GM12878 (cell line): ENCODE data around the gene NTN1. TPM values are rescaled to one million over a fixed set of nuclear protein-coding genes. Genes with fewer than 3 reads are reported as not detected.

Source experiments
- ATAC-seq: fragments of 200-7000 bp; cut with Tn5 transposase; 3 replicates; pipeline ENCODE4 v1.9.1; 2020; ENCODE audit warnings: mild to moderate bottlenecking, moderate library complexity
- BruUV-seq: library from RNA; stranded (reverse); fragments of 400-500 nt; replicated peaks from 2 replicates; lab custom pipeline; 2021; lab: Mats Ljungman, UMichigan
- CTCF ChIA-PET: fragments of 300-600 bp; sonication (Branson Sonifier 250); formaldehyde crosslinking; extraction: SDS; loops from one replicate; lab custom pipeline; 2021; ENCODE audit warnings: inconsistent platforms; lab: Yijun Ruan, JAX
- POLR2A ChIA-PET: fragments of 350-600 bp; formaldehyde crosslinking; extraction: SDS; loops from one replicate; lab custom pipeline; 2021; ENCODE audit warnings: inconsistent platforms; lab: Charles Lee
- RAD21 ChIA-PET: fragments of 300-600 bp; sonication (Branson Sonifier 250); formaldehyde crosslinking; loops from one replicate; lab custom pipeline; 2023; ENCODE audit warnings: antibody characterized with exemption; ENCODE audit not compliant: unreplicated experiment; lab: Charles Lee
- SMC1A ChIA-PET: fragments of 300-600 bp; sonication (Branson Sonifier 250); formaldehyde crosslinking; loops from one replicate; lab custom pipeline; 2023; ENCODE audit not compliant: unreplicated experiment, uncharacterized antibody; lab: Charles Lee
- DNase-seq: peaks from one replicate; pipeline ENCODE4 v3.0.0-alpha.2; 2011; ENCODE audit warnings: low read depth, low spot score
- FAIRE-seq: peaks from 3 replicates; lab custom pipeline; 2011; peaks lifted over from hg19 to GRCh38; lab: Jason Lieb, UNC
- H2AFZ ChIP-seq: 2 replicates; pipeline ENCODE4 v1.6.0; 2011; ENCODE audit warnings: low read depth, low read length, control low read depth; ENCODE audit not compliant: control insufficient read depth
- H3K27ac ChIP-seq: 2 replicates; pipeline ENCODE4 v1.5.1; 2011; ENCODE audit warnings: control low read depth; ENCODE audit not compliant: control insufficient read depth, insufficient read depth
- H3K27me3 ChIP-seq, 2 experiments: replicated peaks in 1 of 2; 2 replicates each; pipeline versions ENCODE4 v1.6.0 to v1.6.1; 2011; ENCODE audit warnings: low read length in 1 of 2; ENCODE audit not compliant: control insufficient read depth in 2 of 2, insufficient read depth in 2 of 2
- H3K36me3 ChIP-seq, 2 experiments: 2 replicates each; pipeline ENCODE4 v1.5.1; 2011; ENCODE audit warnings: low read length in 1 of 2; ENCODE audit not compliant: control insufficient read depth in 2 of 2, insufficient read depth in 2 of 2
- H3K4me1 ChIP-seq: 2 replicates; pipeline ENCODE4 v1.6.1; 2011; ENCODE audit warnings: mild to moderate bottlenecking, low read length, moderate library complexity, mixed read lengths; ENCODE audit not compliant: control insufficient read depth, insufficient read depth
- H3K4me2 ChIP-seq: 2 replicates; pipeline ENCODE4 v1.6.0; 2011; ENCODE audit warnings: control low read depth; ENCODE audit not compliant: control insufficient read depth, insufficient read depth
- H3K4me3 ChIP-seq: fragments of 200-600 bp; sonication (generic); 2 replicates; pipeline ENCODE4 v1.5.1; 2016
- H3K79me2 ChIP-seq: 2 replicates; pipeline ENCODE4 v1.6.0; 2011; ENCODE audit warnings: low read length; ENCODE audit not compliant: control insufficient read depth, insufficient read depth
- H3K9ac ChIP-seq: 2 replicates; pipeline ENCODE4 v1.8.0; 2011; ENCODE audit warnings: low read length, control low read depth, mixed read lengths; ENCODE audit not compliant: control insufficient read depth, insufficient read depth
- H3K9me3 ChIP-seq: replicated peaks from 3 replicates; pipeline ENCODE4 v1.5.1; 2011; ENCODE audit warnings: mild to moderate bottlenecking, low read length; ENCODE audit not compliant: control insufficient read depth, insufficient read depth
- H4K20me1 ChIP-seq: 2 replicates; pipeline ENCODE4 v1.6.0; 2011; ENCODE audit not compliant: control insufficient read depth, insufficient read depth
- ASH2L ChIP-seq: fragments of 300-600, 200-600 bp; sonication (generic); IDR thresholded peaks from 2 replicates; pipeline ENCODE4 v1.6.1; 2017; ENCODE audit warnings: low read depth, mild to moderate bottlenecking, borderline replicate concordance
- CTCF ChIP-seq, 3 experiments: IDR thresholded peaks in 2 of 3; conservative IDR thresholded peaks in 1 of 3; 2 replicates each; pipeline ENCODE4 v1.5.1; 2011; ENCODE audit warnings: low read depth in 3 of 3, low read length in 3 of 3, mild to moderate bottlenecking in 3 of 3, control low read depth in 2 of 3, moderate library complexity in 2 of 3, inconsistent platforms in 1 of 3, mixed read lengths in 1 of 3; ENCODE audit not compliant: control insufficient read depth in 2 of 3, insufficient read depth in 1 of 3; ENCODE audit errors: extremely low read depth in 1 of 3
- EGR1 ChIP-seq, 2 experiments: IDR thresholded peaks; 1 replicate in 1 of 2; 2 replicates in 1 of 2; pipeline ENCODE4 v1.6.1; 2011 to 2012; ENCODE audit warnings: low read depth in 2 of 2, low read length in 2 of 2, borderline replicate concordance in 1 of 2, mild to moderate bottlenecking in 1 of 2, moderate library complexity in 1 of 2
- ESRRA ChIP-seq: IDR thresholded peaks from 2 replicates; pipeline ENCODE4 v1.6.1; 2012; ENCODE audit warnings: mild to moderate bottlenecking, low read length, improper control_type of control experiment
- FOXK2 ChIP-seq: fragments of 450-650 bp; IDR thresholded peaks from 2 replicates; pipeline ENCODE4 v1.6.1; 2017; ENCODE audit warnings: mild to moderate bottlenecking, moderate library complexity
- MXI1 ChIP-seq: fragments of 150-350 bp; IDR thresholded peaks from 2 replicates; pipeline ENCODE4 v1.6.1; 2011; ENCODE audit warnings: low read depth, mild to moderate bottlenecking, inconsistent platforms, low read length, improper control_type of control experiment
- MYB ChIP-seq: fragments of 150-350 bp; IDR thresholded peaks from 2 replicates; pipeline ENCODE4 v1.6.1; 2014; ENCODE audit warnings: mild to moderate bottlenecking, low read depth, low read length, borderline replicate concordance
- NBN ChIP-seq: fragments of 450-650 bp; IDR thresholded peaks from 2 replicates; pipeline ENCODE4 v1.6.1; 2016
- NR2F1 ChIP-seq: fragments of 450-650 bp; conservative IDR thresholded peaks from 2 replicates; pipeline ENCODE4 v1.6.1; 2017; ENCODE audit warnings: mild to moderate bottlenecking
- NRF1 ChIP-seq: conservative IDR thresholded peaks from 2 replicates; pipeline ENCODE4 v1.6.1; 2011; ENCODE audit warnings: mild to moderate bottlenecking, low read depth, low read length, improper control_type of control experiment
- RB1 ChIP-seq: fragments of 450-650 bp; formaldehyde crosslinking; IDR thresholded peaks from 2 replicates; pipeline ENCODE4 v1.6.1; 2017; ENCODE audit warnings: mild to moderate bottlenecking, borderline replicate concordance
- SRF ChIP-seq, 2 experiments: IDR thresholded peaks; 2 replicates each; pipeline ENCODE4 v1.6.1; 2011; ENCODE audit warnings: low read depth in 2 of 2, low read length in 2 of 2, mild to moderate bottlenecking in 1 of 2, moderate library complexity in 1 of 2
- TCF12 ChIP-seq: IDR thresholded peaks from 2 replicates; pipeline ENCODE4 v1.6.1; 2011; ENCODE audit warnings: low read depth, mild to moderate bottlenecking, low read length
- ZZZ3 ChIP-seq: IDR thresholded peaks from 2 replicates; pipeline ENCODE4 v1.6.1; 2011; ENCODE audit warnings: low read depth; ENCODE audit not compliant: control insufficient read depth, insufficient read length
- WGBS: methylation state at CpG from one replicate; pipeline ENCODE4 v1.1.6; 2016; ENCODE audit warnings: low lambda C conversion rate; ENCODE audit not compliant: insufficient replicate concordance, insufficient coverage; ENCODE audit errors: missing lambda C conversion rate; 5-methylcytosine and 5-hydroxymethylcytosine counted together
- in situ Hi-C: fragments of 300-500 bp; cut with MboI; formaldehyde crosslinking; loops from 9 replicates; pipeline ENCODE4 v1.14.3; 2018; ENCODE audit warnings: mixed read lengths
- intact Hi-C: fragments of 100-400 bp; cut with micrococcal nuclease; formaldehyde crosslinking; loops from one replicate; pipeline ENCODE4 v1.14.2; 2022; ENCODE audit not compliant: unreplicated experiment
- polyA plus RNA-seq, 11 experiments: library from polyadenylated mRNA; depleted of rRNA in 4 of 11; unstranded in 6 of 11; stranded (reverse) in 5 of 11; fragments of >200 nt; fragmentation: Nextera tagmentation in 4 of 11; fragmentation: Illumina TruSeq in 1 of 11; extraction: Ambion mirVana in 4 of 11; extraction: Trizol in 1 of 11; gene quantifications; 1 replicate in 1 of 11; 2 replicates in 10 of 11; pipeline versions ENCODE4 v1.2.1 to v1.2.3, GENCODE V29; 2011 to 2016; ENCODE audit warnings: inconsistent platforms in 2 of 11, missing spikeins in 2 of 11, low read depth in 1 of 11
- total RNA-seq, 4 experiments: library from RNA; depleted of rRNA in 3 of 4; stranded (reverse); fragments of >200 nt in 3 of 4; fragmentation: Illumina TruSeq in 1 of 4; extraction: Trizol in 1 of 4; gene quantifications; 2 replicates each; pipeline versions ENCODE4 v1.2.1 to v1.2.3, GENCODE V29; 2013 to 2021

The NTN1 gene
- total and polyA plus RNA-seq, 10 of the 15 experiments (the other 5 are each of a cell fraction or from before 2014, with no cell fraction given), result 0.02 to 0.89 (median 0.35) TPM

- DNase-seq (no peak), FAIRE-seq (no peak), ATAC-seq (no peak)
- SMC1A ChIA-PET, result interaction anchor here (0.9 to 1.0 kb wide), 2 partner anchors 8 to 97 kb away, joined by 3 read pairs; no protein-coding TSS in a partner anchor
- in situ Hi-C loops (no loop called here), intact Hi-C loops (no loop called here)
- H3K4me1 ChIP-seq, result no peaks in the 10 kb centered on the region; the same call in 1 of the 2 replicates
- 0% methylated on average over 1 of the region's 1 CpG for WGBS
- TF ChIP-seq EGR1 (IDR thresholded peaks at IDR 0.05; ENCODE audit: borderline replicate concordance in 1 of 2, low read depth in 2 of 2, low read length in 2 of 2) (no peak), NRF1 (no peak), ESRRA (no peak), NBN (no peak), ASH2L (no peak), FOXK2 (no peak), CTCF (IDR thresholded peaks at IDR 0.05 in 2 of 3, conservative IDR thresholded peaks at IDR 0.05 in 1 of 3; ENCODE audit: control insufficient read depth in 2 of 3, extremely low read depth in 1 of 3, insufficient read depth in 1 of 3, low read depth in 3 of 3, low read length in 3 of 3) (no peak), MXI1 (no peak), NR2F1 (no peak), SRF (IDR thresholded peaks at IDR 0.05; ENCODE audit: low read depth in 2 of 2, low read length in 2 of 2) (no peak), RB1 (no peak), MYB (no peak), ZZZ3 (no peak), TCF12 (no peak)
- no peaks in the 10 kb centered on the region for H3K9me3 ChIP-seq
- no peaks in the 10 kb centered on the region for H3K79me2 ChIP-seq
- H3K27ac ChIP-seq, result no peak overlapping the region
- BruUV-seq, result no TSS peak
- no peak overlapping the region for H3K4me3 ChIP-seq
- H3K27me3 ChIP-seq, result 0 out of 4 replicates have a peak, but pooled peaks cover 0 to 2% of the 10 kb centered on the region in 2 experiments
- CTCF ChIA-PET, result interaction anchor here (0.9 to 1.5 kb wide), 2 partner anchors 100 to 102 kb away, joined by 3 read pairs; no protein-coding TSS in a partner anchor
- H3K36me3 ChIP-seq, result no peaks in the 10 kb centered on the region
- no peak overlapping the region for H3K4me2 ChIP-seq
- POLR2A ChIA-PET, result interaction anchor here (1.0 to 1.9 kb wide), 2 partner anchors 9 to 13 kb away, joined by 3 to 4 read pairs; no protein-coding TSS in a partner anchor
- H3K9ac ChIP-seq, result no peak overlapping the region
- RAD21 ChIA-PET, result no interaction called here
- H2AFZ ChIP-seq, result no peak overlapping the region
- H4K20me1 ChIP-seq, result no peaks in the 10 kb centered on the region
These were observed 170.7 kb downstream of the NTN1 start for GRCh38 chr17:9192010-9192409.
